Suprapubic skin (tissue), 3 donors: Measurements from ENCODE around the gene GPRC5C.

Experiments used
- EP300 ChIP-seq: sonication (generic); formaldehyde crosslinking; IDR thresholded peaks from one replicate; pipeline ENCODE4 v1.6.1; 2017; ENCODE audit warnings: antibody characterized with exemption
- POLR2A ChIP-seq, 2 donors: fragments of 450-650 bp; IDR thresholded peaks; one replicate each; pipeline ENCODE4 v1.6.1; 2017; ENCODE audit warnings: antibody characterized with exemption in 2 of 2, mild to moderate bottlenecking in 2 of 2, moderate library complexity in 2 of 2
- TF ChIP-seq, protein P1 (sequence below), 2 donors: fragments of 200-600 bp in 1 of 2; fragments of 450-650 bp in 1 of 2; sonication (generic) in 1 of 2; IDR thresholded peaks; one replicate each; pipeline ENCODE4 v1.5.1; 2016 to 2019; ENCODE audit warnings: antibody characterized with exemption in 2 of 2, mild to moderate bottlenecking in 1 of 2, moderate library complexity in 1 of 2

DNA sequence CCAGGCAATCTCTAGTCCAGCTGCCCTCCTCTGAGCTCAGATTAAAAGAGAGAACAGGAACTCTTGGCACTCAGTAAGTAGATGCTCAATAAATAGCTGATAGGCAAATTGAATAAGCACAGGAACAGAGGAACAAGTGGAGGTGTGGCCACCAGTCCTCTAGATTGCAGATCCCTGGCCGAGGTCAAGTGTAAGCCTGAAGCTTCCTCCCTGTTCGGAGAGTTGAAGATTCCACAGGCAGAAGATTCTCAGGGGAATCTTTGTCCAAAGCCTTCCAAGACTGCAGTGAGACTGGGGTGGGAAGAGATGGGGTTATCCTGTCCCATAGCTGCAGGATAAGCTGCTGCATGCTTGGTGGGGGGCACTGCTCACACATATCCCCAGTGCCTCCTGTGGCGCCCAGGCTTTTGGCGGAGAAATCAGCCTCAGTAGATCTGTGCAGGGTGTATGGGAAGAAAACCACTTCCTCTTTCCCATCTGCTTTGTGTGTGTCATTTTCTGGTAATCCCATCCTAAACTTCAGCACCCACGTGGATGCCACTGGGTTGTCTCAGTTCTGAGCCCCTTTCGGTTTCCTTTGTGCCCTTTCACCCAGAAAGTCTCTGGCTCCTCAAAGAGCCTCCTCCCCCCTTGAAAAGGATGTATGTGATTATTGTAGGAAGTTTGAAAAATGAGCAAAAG lies 46.7 kb downstream of the GPRC5C start:
- TF ChIP-seq, protein P1, sequence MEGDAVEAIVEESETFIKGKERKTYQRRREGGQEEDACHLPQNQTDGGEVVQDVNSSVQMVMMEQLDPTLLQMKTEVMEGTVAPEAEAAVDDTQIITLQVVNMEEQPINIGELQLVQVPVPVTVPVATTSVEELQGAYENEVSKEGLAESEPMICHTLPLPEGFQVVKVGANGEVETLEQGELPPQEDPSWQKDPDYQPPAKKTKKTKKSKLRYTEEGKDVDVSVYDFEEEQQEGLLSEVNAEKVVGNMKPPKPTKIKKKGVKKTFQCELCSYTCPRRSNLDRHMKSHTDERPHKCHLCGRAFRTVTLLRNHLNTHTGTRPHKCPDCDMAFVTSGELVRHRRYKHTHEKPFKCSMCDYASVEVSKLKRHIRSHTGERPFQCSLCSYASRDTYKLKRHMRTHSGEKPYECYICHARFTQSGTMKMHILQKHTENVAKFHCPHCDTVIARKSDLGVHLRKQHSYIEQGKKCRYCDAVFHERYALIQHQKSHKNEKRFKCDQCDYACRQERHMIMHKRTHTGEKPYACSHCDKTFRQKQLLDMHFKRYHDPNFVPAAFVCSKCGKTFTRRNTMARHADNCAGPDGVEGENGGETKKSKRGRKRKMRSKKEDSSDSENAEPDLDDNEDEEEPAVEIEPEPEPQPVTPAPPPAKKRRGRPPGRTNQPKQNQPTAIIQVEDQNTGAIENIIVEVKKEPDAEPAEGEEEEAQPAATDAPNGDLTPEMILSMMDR (IDR thresholded peaks at IDR 0.05) = no peak
- TF ChIP-seq POLR2A (IDR thresholded peaks at IDR 0.05) (no peak), EP300 (no peak)
